Measurements from ENCODE around the gene SLC6A4.

Gene SLC6A4

DNA sequence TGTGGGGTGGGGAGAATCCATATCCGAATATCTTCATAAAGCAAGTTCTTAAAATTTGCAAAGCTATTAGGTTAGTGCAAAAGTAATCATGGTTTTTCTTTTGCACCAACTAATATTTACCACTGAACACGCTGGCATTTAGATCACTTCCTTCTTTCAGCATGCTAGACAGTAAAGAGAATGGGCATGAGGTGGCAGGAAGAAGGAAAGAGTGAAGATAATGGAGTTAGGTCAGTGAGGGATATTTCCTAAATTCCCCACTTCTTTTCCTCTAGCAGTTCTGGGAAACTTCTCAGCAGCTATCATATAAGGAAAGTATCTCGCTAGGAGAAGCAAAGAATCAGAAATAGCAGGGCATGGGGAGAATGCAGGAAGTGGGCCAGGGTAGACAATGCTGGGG, 39.0 kb downstream of the SLC6A4 start:
- Histone ChIP-seq H3K27me3 (replicated peaks; ENCODE audit: insufficient read depth, low read length) (no peaks in the 10 kb centered on the region), H3K9me2 (replicated peaks; ENCODE audit: insufficient read depth, low read length) (no peaks in the 10 kb centered on the region), H3K27ac (ENCODE audit: low read length) (no peak overlapping the region), H3K9ac (ENCODE audit: low read length) (no peak overlapping the region), H3K4me2 (ENCODE audit: low read depth, low read length) (no peak overlapping the region), H3K4me1 (ENCODE audit: low read length) (no peaks in the 10 kb centered on the region), H3K9me3 (replicated peaks; ENCODE audit: insufficient read depth, low read length) (no peaks in the 10 kb centered on the region), H4K20me1 (ENCODE audit: insufficient read depth, low read length) (no peaks in the 10 kb centered on the region), H3K79me2 (ENCODE audit: low read length) (no peaks in the 10 kb centered on the region), H2AFZ (ENCODE audit: low read length) (no peak overlapping the region), H3K4me3 (ENCODE audit: low read length) (no peak overlapping the region), H3F3A (ENCODE audit: insufficient read depth, low read length) (no peaks in the 10 kb centered on the region), H3K36me3 (replicated peaks; ENCODE audit: insufficient read depth, low read length) (no peaks in the 10 kb centered on the region)
- TF ChIP-seq, protein P1, sequence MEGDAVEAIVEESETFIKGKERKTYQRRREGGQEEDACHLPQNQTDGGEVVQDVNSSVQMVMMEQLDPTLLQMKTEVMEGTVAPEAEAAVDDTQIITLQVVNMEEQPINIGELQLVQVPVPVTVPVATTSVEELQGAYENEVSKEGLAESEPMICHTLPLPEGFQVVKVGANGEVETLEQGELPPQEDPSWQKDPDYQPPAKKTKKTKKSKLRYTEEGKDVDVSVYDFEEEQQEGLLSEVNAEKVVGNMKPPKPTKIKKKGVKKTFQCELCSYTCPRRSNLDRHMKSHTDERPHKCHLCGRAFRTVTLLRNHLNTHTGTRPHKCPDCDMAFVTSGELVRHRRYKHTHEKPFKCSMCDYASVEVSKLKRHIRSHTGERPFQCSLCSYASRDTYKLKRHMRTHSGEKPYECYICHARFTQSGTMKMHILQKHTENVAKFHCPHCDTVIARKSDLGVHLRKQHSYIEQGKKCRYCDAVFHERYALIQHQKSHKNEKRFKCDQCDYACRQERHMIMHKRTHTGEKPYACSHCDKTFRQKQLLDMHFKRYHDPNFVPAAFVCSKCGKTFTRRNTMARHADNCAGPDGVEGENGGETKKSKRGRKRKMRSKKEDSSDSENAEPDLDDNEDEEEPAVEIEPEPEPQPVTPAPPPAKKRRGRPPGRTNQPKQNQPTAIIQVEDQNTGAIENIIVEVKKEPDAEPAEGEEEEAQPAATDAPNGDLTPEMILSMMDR (IDR thresholded peaks at IDR 0.05; ENCODE audit: low read length), result no peak
- TF ChIP-seq EZH2 (optimal IDR thresholded peaks at IDR 0.05; ENCODE audit: low read depth, low read length) (no peak), EZH2phosphoT487 (IDR thresholded peaks at IDR 0.05; ENCODE audit: low read length) (no peak)
- no peak for DNase-seq

DNA sequence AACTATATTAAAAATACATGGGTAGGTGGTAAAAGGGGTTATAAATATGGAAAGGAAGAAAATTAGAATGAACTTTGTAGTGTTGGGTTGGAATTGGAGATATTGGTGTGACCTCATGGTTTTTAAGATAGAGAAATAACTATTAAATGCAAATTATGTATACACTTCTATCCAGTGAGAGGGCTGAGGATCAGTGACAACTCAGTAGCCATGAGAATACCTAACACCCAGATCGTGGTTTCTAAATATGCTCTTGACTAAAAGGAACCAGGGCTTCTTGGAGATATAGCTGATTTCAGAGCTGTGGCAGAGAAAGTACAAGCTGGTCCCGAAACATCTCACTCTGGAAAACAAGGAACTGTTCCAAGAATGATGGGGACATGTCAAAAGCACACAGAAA, 44.4 kb downstream of the SLC6A4 start:
- Histone ChIP-seq H3K36me3 (replicated peaks; ENCODE audit: insufficient read depth, low read length) (no peaks in the 10 kb centered on the region), H3K4me2 (ENCODE audit: low read depth, low read length) (no peak overlapping the region), H3K9me3 (replicated peaks; ENCODE audit: insufficient read depth, low read length) (no peaks in the 10 kb centered on the region), H3K4me3 (ENCODE audit: low read length) (no peak overlapping the region), H3K9me2 (replicated peaks; ENCODE audit: insufficient read depth, low read length) (no peaks in the 10 kb centered on the region), H3K79me2 (ENCODE audit: low read length) (no peaks in the 10 kb centered on the region), H3F3A (ENCODE audit: insufficient read depth, low read length) (no peaks in the 10 kb centered on the region), H3K27me3 (replicated peaks; ENCODE audit: insufficient read depth, low read length) (no peaks in the 10 kb centered on the region), H3K4me1 (ENCODE audit: low read length) (no peaks in the 10 kb centered on the region), H3K9ac (ENCODE audit: low read length) (no peak overlapping the region), H4K20me1 (ENCODE audit: insufficient read depth, low read length) (no peaks in the 10 kb centered on the region), H2AFZ (ENCODE audit: low read length) (no peak overlapping the region), H3K27ac (ENCODE audit: low read length) (no peak overlapping the region)
- DNase-seq, result no peak
- TF ChIP-seq EZH2phosphoT487 (IDR thresholded peaks at IDR 0.05; ENCODE audit: low read length) (no peak), EZH2 (optimal IDR thresholded peaks at IDR 0.05; ENCODE audit: low read depth, low read length) (no peak)
- TF ChIP-seq, protein P1 (IDR thresholded peaks at IDR 0.05; ENCODE audit: low read length), result no peak

DNA sequence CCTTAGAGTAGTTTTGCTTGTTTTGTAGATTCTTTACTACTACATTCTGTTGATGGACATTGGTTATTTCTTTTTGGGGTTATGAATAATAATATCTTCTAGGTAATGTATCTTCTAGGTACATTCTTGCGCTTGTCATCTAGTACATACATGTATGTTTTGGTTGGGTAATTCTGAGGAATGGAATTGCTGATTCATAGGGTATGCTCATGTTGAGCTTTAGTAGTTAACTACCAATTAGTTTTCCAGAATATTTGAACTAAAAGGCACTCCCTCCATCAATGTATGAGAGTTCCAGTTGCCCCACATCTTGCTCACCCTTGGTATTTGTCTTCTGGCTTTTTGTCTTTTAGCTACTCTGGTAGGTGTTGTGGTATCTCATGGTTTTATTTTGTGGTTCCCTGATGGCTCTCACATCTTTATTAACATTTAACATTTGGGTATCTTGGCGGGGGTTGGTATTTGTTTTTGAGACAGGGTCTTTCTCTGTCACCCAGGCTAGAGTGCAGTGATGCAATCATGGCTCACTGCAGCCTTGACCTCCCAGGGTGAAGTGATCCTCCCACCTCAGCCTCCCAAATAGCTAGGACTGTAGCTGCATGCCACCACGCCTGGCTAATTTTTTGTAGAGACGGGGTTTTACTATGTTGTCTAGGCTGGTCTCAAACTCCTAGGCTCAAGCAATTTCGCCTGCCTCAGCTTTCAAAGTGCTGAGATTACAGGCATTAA, 47.1 kb downstream of the SLC6A4 start:
- H3K36me3 ChIP-seq (replicated peaks; ENCODE audit: insufficient read depth, low read length), result no peaks in the 10 kb centered on the region; the same call in 1 of the 2 replicates
- no peak overlapping the region for H3K27ac ChIP-seq (ENCODE audit: low read length)
- no peaks in the 10 kb centered on the region for H3K9me3 ChIP-seq (replicated peaks; ENCODE audit: insufficient read depth, low read length)

More for the DNA sequence above, 47.1 kb downstream of the SLC6A4 start:
- no peak overlapping the region for H3K4me2 ChIP-seq (ENCODE audit: low read depth, low read length)
- H3F3A ChIP-seq (ENCODE audit: insufficient read depth, low read length), result no peaks in the 10 kb centered on the region
- DNase-seq, result no peak
- no peaks in the 10 kb centered on the region for H3K27me3 ChIP-seq (replicated peaks; ENCODE audit: insufficient read depth, low read length)
- H2AFZ ChIP-seq (ENCODE audit: low read length), result no peak overlapping the region
- H3K9ac ChIP-seq (ENCODE audit: low read length), result no peak overlapping the region
- H4K20me1 ChIP-seq (ENCODE audit: insufficient read depth, low read length), result no peaks in the 10 kb centered on the region
- H3K4me3 ChIP-seq (ENCODE audit: low read length), result no peak overlapping the region
- no peaks in the 10 kb centered on the region for H3K4me1 ChIP-seq (ENCODE audit: low read length)
- TF ChIP-seq EZH2phosphoT487 (IDR thresholded peaks at IDR 0.05; ENCODE audit: low read length) (no peak), EZH2 (optimal IDR thresholded peaks at IDR 0.05; ENCODE audit: low read depth, low read length) (no peak)
- TF ChIP-seq, protein P1 (IDR thresholded peaks at IDR 0.05; ENCODE audit: low read length), result no peak
- no peaks in the 10 kb centered on the region for H3K9me2 ChIP-seq (replicated peaks; ENCODE audit: insufficient read depth, low read length)
- no peaks in the 10 kb centered on the region for H3K79me2 ChIP-seq (ENCODE audit: low read length)

Data from MM.1S (cell line).